ENCODE results near the gene WDR38. TPM values are rescaled to one million over a fixed set of nuclear protein-coding genes. Genes with fewer than 3 reads are reported as not detected.

WDR38 gene
- total and polyA plus RNA-seq, 2 of the 4 experiments (the other 2 are of a cell fraction), result not detected

DNA sequence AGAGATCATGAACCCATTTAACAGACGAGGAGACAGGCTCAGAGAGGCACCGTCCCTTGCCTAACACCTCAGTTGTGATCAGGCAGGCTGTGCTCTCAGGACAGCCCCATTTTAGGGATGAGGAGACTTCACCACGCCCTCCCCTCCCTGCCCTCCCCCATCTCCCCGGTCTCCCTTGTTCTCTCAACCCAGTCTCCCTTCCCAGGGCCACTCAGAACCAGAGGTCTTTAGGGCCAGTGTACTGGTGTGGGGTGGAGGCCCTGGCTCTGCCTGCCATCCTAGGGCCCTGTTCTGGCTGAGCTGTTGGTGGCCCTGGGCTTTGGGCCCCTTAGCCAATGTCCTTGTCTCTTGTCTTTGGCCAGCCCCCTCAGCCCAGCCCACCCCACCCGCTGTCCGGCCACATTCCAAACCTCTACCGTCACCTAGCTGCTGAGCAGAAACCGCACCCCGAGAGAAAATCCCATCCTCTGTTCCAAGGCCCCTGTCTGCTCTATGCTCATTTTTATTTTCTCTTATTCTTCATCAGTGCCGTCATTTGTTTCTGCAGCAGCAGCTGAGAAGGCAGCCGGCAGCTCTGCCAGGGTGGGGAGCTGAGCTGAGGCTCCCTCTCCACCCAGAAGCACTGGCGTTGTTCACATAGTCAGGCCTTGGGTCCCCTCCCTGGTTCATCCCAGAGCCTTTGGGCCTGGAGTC is 42.5 kb upstream of the WDR38 start:
- Histone ChIP-seq H2AK9ac (replicated peaks; ENCODE audit: low read depth, low read length, poor library complexity) (peak overlapping the region; percentile 98), H2AK5ac (ENCODE audit: low read depth, low read length) (peak overlapping the region; percentile 100), H3K56ac (ENCODE audit: extremely low read depth, insufficient read depth, low read length) (peak overlapping the region; percentile 91), H4K8ac (ENCODE audit: low read depth in 2 of 2, low read length in 2 of 2) (peak overlapping the region; percentile 84 to 96), H2BK15ac (ENCODE audit: low read depth, low read length) (peak overlapping the region; percentile 98; the same call in 2 of the 3 replicates), H4K91ac (ENCODE audit: insufficient read depth, low read depth, low read length) (peak overlapping the region; percentile 99), H3K18ac (ENCODE audit: low read depth, low read length) (peak overlapping the region; percentile 91), H3K4me1 (ENCODE audit: control insufficient read depth, insufficient read depth, low read length) (peaks cover 23% of the 10 kb centered on the region), H3K9me3 (ENCODE audit: control insufficient read depth, insufficient read depth, low read length) (no peaks in the 10 kb centered on the region), H2BK20ac (ENCODE audit: low read depth, low read length) (peak overlapping the region; percentile 99), H3K27ac (ENCODE audit: insufficient read depth, low read length) (peak overlapping the region; percentile 95), H3K4me2 (ENCODE audit: low read depth, low read length) (peak overlapping the region; percentile 23), H3K23ac (ENCODE audit: low read depth, low read length) (peak overlapping the region; percentile 89), H2BK120ac (ENCODE audit: low read depth, low read length) (peak overlapping the region; percentile 99), H3K36me3 (ENCODE audit: control insufficient read depth, insufficient read depth, low read length) (peaks cover 12% of the 10 kb centered on the region; the same call in 1 of the 2 replicates), H2BK5ac (ENCODE audit: low read depth, low read length, poor library complexity, severe bottlenecking) (peak overlapping the region; percentile 93), H4K20me1 (ENCODE audit: insufficient read depth, low read length) (no peaks in the 10 kb centered on the region), H3K9me1 (ENCODE audit: insufficient read depth, low read length) (peaks cover 20% of the 10 kb centered on the region), H3K14ac (replicated peaks; ENCODE audit: low read depth, low read length) (peak overlapping the region; percentile 98), H2AFZ (replicated peaks; ENCODE audit: low read length, poor library complexity) (peak overlapping the region; percentile 93), H3K4me3 (ENCODE audit: insufficient read depth, low read depth, low read length) (no peak overlapping the region), H3K27me3 (ENCODE audit: control insufficient read depth, insufficient read depth, low read length) (no peaks in the 10 kb centered on the region), H3K4ac (ENCODE audit: low read depth, low read length) (peak overlapping the region; percentile 100), H4K5ac (ENCODE audit: low read depth, low read length) (peak overlapping the region; percentile 96), H3K9ac (ENCODE audit: low read depth, low read length) (peak overlapping the region; percentile 73), H3K79me1 (ENCODE audit: low read depth in 1 of 2, low read length in 2 of 2) (peaks cover 0 to 10% of the 10 kb centered on the region in 2 experiments; a peak in 2 of 4 replicates)
- no TSS peak for BruUV-seq (replicated peaks)
- ChIA-PET CTCF (interaction anchor here (0.8 to 1.7 kb wide), 3 partner anchors 34 to 43 kb away, joined by 3 to 4 read pairs (median 4); partner anchors contain the start of genes OLFML2A and WDR38), POLR2A (ENCODE audit: unreplicated experiment) (no interaction called here)
- peak; percentile 90 for DNase-seq
- intact Hi-C loops (cut with micrococcal nuclease) (no loop called here), dilution Hi-C loops (cut with HindIII; ENCODE audit: low sequenced_read_pairs, unreplicated experiment) (no loop called here), in situ Hi-C loops (cut with MboI; ENCODE audit: low sequenced_read_pairs) (no loop called here)
- 6% methylated on average over 6 of the region's 12 CpGs; no CpG with 5 or more reads in 1 of the 2 experiments for WGBS, 2 experiments (ENCODE audit: extremely low coverage in 2 of 2, insufficient read length in 1 of 2)
- TF ChIP-seq MAZ (IDR thresholded peaks at IDR 0.05; ENCODE audit: borderline replicate concordance, low read depth, low read length), result peak; percentile 51; the same call in 1 of the 2 replicates
- TF ChIP-seq SMC3 (IDR thresholded peaks at IDR 0.05; ENCODE audit: low read depth, low read length), result peak; percentile 7; the same call in 1 of the 2 replicates
- TF ChIP-seq, protein P1, sequence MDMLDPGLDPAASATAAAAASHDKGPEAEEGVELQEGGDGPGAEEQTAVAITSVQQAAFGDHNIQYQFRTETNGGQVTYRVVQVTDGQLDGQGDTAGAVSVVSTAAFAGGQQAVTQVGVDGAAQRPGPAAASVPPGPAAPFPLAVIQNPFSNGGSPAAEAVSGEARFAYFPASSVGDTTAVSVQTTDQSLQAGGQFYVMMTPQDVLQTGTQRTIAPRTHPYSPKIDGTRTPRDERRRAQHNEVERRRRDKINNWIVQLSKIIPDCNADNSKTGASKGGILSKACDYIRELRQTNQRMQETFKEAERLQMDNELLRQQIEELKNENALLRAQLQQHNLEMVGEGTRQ (IDR thresholded peaks at IDR 0.05; ENCODE audit: low read depth, low read length), result no peak
- TF ChIP-seq RAD21 (IDR thresholded peaks at IDR 0.05; ENCODE audit: low read length), result 0 out of 2 replicates have a peak, but pooled peaks have one; percentile 5
- no peak for TF ChIP-seq RFX5 (IDR thresholded peaks at IDR 0.05; ENCODE audit: low read depth, low read length)
- peak; percentile 76 for ATAC-seq (ENCODE audit: low read depth)

Data from IMR-90 (cell line).